RPMI8226 (cell line): ENCODE data around the gene CLDND1.

Experiments used
- DNase-seq: peaks from one replicate; pipeline ENCODE4 v3.0.0-alpha.2; 2015

Gene CLDND1

DNA sequence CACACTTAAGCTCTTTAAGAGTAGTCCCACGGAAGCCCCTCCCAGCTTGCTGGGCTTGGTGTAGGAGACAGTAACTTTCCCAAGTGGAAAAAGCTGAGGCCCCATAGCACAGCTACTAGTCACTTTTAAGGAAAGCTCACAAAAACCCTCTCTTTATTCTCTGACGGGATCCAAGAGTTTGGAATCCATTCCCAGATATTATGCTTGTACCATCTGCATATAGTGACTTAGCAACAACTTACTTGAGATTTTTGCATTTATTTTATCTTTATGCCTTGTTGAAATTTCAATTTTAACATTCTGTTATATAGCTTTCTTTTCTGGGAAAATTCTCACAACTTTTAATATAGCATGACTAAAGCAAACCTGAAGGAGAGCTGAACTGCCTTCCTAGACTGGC lies 28.5 kb upstream of the CLDND1 start:
- no peak for DNase-seq

DNA sequence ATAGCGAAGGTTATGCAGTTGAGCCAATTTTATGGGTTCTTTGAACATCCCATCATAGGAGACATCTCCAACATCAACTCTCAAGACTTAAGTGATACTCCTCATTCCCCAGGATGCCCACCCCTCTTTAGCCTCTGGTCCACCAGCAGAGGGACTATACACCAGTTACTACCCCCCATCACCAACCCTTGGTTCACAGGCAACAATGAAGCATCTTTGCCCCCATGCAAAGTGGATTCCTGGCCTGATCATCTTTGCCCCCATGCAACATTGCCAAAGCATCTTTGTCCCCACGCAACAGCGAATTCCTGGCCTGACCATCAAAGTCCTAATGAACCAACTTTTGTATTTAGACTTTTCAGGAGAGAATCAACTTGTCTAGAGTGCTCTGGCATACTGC lies 28.1 kb upstream of the CLDND1 start:
- DNase-seq: no peak

DNA sequence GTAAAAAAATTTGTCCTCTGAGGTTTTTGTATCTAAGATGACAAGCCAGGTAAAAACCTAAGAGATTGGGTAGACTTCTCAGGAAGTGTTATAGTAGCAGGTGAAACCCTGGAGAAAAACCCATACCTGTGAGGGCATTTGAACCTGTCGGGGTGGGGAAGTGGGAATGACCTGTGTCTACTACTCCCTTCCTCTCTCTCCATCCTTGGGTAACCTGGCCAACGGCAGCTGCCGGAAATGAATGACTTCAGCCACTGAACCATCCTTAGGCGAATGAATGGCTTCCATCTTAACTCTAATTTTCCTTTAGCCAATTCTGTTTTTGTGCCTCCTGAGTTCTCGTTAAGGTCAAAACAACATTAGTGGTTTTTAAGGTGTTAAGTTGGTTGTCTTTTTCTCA lies 25.8 kb upstream of the CLDND1 start:
- DNase-seq: no peak

DNA sequence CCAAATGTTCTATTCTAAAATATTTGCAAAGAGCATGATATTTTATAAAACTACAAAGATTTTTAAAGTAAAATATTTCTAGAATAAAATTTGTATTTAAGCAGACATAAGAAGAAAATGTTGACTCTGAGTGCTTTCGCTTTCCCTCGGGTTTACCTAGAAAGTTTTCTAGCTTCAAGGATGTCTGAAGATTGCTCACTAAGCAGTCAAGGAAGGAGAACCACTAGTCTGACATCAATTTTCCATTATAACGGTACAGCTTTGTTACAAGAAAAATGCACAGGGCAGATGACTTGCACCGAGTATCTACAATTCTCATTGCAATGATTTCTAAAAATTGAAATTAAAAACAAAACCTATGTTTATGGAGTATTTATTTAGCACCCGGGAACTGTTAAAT lies 23.2 kb upstream of the CLDND1 start:
- peak; percentile 32 for DNase-seq

DNA sequence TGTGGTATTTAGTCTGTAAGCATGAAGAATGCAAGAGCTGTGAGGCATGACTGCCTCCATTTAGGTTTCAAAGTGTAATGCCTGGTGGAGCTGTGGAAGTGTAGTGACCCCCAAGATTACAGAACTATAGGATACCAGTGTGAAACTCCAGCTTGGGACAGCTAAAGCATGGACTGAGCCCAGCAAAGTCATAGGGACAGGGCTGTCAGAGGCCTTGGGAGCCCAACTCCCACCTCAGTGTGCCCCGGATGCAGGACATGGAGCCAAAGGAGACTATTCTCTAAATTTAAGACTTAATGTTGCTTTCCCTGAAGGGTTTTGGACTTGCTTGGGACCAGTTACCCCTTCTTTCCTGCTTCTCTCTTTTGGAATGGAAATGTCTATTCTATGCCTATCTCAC lies 19.9 kb upstream of the CLDND1 start:
- DNase-seq: no peak

DNA sequence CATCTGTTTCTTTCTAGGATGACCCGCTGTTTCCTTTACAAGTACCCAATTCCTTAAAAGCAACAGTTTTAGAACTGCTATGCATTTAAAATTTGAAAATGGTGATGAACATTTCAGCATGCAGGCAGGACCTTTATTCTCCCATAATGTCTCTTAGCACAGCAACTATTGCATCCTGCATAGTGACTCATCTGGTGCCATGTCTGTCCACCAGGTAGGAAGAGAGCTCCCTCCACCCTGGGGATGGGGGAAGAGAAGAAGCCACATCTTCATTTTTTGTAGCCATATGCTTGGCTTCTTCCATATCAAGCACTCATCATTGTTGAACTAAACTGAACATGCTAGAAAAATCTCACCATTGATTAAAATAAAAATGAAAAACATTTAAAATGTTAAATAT lies 19.0 kb upstream of the CLDND1 start:
- DNase-seq: peak; percentile 18

DNA sequence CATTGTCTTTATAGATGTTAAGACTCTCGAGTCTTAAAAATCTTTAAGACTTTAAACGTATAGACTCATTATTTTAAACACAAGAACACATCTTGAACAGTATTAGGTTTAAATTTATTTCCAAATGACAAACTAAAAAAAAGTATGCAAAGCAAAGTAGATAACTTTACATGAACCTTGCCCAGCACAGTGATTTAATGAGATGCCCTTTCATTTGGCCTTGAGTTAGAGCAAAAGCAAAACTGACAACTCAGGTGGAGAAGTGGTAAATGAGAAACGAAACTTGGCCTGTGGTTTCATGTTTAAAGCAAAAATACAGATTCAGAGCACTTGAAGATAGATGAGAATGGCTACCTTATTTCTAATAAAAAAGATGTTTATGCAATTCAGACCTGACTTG lies 17.6 kb upstream of the CLDND1 start:
- peak; percentile 80 for DNase-seq

DNA sequence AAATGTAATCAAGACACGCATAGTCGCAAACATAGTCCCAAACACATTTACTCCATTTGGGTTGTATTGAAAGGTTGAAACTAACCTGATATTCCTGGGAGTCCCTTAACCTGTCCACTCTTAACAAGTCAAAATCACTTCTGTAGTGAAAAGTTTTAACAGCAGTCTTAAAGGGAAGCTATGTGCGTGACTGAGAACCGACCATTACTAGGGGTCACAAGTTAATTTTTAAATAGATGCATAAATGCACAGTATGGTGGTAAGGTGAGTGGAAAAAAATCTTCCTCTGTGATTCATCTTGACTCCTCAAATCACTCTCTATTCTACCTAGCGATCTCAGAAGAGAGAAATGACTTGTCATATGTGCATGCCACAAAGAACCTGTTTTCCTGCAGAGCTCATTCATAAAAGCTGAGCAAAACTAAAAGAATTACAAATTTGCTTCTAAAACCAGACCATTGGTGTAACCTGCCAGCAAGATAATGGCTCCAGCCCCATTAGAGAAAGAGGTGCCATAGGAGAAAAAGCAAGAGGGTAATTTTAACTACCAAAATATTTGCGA lies 13.8 kb upstream of the CLDND1 start:
- DNase-seq: no peak

DNA sequence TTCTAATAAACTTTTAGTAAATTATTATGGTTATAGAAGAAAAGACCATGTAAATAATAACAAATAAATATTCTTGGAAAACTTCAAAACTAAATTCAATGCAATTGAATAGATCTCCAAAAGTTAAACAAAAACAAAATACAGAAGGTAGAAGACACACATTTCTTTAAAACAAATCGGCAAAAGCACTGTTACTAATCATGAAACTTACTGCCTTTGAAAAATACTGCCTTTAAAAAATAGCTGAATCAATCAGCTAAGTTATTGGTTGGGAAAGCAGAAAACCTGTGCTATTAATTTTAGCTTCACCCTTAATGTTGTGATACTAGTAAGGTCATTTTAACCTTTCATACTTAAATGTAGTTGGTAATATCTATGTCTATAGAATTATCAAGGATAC lies 12.0 kb upstream of the CLDND1 start:
- DNase-seq: no peak

DNA sequence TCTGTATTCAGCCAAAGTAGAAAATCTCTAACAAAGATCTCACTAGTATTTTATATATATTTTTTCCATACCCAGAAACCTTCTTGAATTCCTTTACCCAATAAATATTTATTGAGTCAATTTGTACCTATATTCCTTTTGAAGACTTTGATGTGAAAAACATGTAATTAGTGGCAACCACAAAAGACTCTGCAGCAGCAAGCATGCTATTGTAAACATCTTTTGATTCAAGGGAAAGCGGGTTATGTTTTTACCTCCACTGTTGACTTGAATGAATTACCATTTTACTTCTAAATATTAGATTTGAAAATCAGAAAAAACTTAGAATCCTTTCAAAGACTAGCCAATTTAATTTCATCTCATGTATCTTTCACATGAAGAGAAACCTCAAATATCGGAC lies 11.5 kb upstream of the CLDND1 start:
- DNase-seq: no peak

DNA sequence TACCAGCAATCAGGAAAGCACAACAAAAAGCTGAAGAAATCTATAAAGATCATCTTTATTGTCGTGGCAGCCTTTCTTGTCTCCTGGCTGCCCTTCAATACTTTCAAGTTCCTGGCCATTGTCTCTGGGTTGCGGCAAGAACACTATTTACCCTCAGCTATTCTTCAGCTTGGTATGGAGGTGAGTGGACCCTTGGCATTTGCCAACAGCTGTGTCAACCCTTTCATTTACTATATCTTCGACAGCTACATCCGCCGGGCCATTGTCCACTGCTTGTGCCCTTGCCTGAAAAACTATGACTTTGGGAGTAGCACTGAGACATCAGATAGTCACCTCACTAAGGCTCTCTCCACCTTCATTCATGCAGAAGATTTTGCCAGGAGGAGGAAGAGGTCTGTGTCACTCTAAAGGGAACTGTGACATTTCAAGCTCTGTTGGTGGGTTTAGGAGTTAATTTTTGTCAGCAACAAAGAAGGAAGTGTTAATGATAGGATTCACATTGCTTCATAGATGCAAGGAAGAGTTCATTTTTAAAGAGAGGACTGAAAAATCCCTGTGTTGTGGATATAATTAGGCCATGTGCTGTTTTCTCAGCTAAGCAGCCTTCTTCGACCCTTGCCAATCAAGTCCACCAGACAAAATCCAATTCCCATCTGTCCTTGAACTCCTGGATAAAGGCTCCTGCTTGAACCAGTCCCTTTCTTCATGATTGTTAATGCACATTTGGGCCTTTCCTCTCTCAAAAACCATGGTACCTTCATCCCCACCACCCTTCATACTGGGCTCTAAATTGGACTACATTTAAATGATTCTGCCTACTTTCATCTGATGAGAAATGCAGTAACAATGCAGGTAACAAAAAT lies 10.2 kb upstream of the CLDND1 start:
- DNase-seq: no peak

DNA sequence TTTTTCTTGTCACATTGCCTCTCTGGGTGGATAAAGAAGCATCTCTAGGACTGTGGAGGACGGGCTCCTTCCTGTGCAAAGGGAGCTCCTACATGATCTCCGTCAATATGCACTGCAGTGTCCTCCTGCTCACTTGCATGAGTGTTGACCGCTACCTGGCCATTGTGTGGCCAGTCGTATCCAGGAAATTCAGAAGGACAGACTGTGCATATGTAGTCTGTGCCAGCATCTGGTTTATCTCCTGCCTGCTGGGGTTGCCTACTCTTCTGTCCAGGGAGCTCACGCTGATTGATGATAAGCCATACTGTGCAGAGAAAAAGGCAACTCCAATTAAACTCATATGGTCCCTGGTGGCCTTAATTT lies 9.6 kb upstream of the CLDND1 start:
- no peak for DNase-seq

DNA sequence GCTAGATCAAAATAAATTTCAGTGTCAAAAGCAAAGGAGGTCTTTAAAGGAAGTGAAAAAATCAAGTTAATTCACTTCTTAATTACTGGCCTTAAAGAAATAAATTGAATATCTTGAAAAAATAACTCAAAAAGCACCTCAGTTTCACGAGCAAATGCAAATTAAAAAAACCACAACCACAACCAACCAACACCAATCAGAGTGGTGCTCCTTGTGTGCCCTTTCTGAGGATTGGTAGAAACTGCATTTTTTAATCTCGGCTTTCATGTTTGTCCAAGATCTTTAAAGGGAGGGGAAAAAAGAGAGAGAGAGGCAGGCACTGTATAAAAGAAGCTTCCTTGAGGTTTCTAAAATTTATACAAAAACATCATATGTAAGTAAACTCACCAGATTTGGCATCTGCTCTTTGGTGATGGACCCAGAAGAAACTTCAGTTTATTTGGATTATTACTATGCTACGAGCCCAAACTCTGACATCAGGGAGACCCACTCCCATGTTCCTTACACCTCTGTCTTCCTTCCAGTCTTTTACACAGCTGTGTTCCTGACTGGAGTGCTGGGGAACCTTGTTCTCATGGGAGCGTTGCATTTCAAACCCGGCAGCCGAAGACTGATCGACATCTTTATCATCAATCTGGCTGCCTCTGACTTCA lies 9.0 kb upstream of the CLDND1 start, which contains the start of gene GPR15:
Gene GPR15, plus strand, starts transcription at position 357 of the 653 bp plus-strand sequence. Its CDS starts 56 bp downstream, at position 413.
- DNase-seq: no peak

DNA sequence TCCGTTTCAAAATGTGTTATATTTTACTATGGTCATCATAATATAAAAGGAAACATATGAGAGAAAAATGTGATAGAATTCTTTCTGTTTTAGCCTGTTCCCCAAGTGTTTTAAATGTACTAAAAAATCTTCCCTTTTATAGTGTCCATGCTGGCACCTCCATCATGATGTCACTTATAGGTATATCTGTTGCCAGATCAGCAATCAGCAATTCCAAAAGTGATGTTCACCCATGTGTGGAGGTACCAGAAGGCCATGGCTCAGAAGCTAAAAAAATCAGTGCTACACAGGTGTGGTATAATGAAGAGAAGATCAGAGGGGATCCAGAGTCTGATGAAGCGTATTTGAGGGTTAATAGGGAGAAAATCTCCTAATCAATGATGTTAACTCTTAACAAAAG lies 8.0 kb upstream of the CLDND1 start:
- DNase-seq: no peak

DNA sequence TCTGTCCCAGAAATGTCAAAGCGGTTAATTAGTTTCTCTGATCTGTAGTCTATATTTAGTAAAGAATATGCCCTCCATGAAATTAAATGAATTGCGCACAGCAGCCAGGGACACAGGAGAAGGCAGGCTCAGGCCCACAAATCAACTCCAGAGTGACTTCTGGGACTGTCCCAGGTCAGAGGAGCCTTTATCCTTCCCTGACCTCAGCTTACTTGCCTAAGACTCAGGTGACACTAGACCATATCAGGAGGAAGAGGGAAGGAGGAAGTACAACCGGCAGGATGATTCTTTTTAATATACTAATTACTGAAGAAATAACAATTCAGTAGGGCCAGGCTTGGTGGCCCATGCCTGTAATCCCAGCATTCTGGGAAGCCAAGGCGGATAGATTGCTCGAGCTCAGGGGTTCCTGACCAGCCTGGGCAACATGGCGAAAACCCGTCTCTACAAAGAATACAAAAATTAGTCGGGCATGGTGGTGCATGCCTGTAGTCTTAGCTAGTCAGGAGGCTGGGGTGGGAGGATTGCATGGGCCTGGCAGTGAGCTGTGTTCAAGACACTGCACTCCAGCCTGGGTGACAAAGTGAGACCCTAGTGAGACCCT lies 7.3 kb upstream of the CLDND1 start:
- DNase-seq: no peak

DNA sequence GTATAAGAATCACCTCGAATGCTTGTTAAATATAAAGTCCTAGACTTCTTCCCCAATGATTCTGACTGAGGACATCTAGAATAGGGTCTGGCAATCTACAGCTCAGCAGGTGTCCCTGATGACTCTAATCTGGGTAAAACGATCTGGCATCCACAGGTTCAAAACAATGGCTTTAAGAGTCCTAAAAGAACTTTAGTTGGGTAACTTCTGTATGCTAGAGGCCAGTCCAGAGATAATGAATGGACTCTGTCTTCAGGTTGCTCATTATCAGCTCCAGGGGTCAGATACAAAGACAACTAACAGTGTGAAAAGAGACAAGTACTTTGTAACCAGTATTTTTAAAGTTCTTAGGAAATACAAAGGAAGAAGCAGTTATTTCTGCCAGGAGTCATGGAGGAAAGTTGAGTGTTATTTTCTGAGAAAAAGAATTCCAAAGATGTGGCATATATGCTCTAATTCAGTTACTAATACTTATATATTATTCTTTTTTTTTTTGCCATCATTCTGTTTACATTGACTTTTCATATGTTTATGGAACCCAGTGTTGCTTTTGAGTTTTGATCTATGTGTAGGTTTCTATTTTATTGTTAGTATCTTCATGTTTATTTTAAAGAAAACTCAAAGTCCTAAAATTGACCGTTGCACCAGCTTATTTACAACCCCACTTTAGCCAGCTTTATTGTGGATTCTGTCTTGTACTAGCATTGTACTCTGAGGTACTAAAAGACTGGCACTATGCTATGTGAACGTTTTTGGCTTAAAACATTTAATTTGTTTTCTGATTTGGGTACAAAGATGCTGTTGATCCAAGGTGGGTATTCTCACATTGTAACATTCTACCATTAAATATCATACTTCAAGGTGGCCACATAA lies 6.0 kb upstream of the CLDND1 start:
- no peak for DNase-seq

DNA sequence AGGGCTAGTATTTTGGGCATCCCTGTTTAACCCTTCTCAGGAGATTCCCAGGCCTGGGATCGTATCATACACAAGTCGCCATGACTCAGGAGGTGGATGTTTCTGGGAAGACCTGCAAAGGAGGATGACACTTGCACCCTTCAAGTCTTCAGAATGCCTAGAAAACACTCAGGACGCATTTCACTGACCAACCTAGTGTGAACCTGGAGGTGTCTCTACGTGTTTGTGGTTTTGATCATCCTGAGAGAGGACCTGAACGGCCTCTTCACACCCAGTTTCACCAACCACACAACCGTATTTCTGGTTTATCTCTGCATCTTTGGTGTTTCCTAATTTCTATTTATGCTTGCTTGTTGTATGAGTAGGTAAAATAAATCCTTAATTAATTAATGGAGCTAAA lies 2.8 kb upstream of the CLDND1 start:
- DNase-seq: no peak

DNA sequence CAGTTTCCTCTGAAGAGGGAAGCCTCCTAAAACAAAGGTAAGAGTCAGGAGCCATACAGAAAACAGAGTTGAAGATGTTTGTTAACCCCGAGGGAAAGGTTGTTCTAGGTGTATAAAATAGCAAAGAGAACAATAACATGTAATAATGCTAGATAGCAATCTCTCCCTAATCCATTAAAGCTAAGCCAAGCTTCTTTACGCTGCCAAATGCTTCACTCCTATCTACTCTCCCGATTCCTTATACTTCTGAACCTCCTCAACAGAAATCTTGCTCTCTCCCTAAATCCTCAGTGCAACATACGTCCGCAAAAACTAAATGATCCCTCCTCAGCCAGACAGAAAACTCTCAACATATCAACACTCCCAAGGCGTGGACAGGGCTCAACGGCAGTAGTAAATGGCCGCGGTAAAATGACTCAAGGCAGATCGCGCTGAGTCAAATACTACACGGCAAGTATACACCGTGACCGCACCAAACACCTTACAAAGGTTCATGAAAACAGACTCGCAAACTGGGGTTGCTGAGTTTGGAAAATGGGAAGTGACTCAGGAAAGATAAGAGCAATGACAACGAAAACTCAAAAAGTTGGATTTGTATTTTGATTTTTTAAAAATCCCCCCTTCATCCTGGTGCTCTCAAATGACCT lies 682 bp downstream of the CLDND1 start:
- peak; percentile 72 for DNase-seq

DNA sequence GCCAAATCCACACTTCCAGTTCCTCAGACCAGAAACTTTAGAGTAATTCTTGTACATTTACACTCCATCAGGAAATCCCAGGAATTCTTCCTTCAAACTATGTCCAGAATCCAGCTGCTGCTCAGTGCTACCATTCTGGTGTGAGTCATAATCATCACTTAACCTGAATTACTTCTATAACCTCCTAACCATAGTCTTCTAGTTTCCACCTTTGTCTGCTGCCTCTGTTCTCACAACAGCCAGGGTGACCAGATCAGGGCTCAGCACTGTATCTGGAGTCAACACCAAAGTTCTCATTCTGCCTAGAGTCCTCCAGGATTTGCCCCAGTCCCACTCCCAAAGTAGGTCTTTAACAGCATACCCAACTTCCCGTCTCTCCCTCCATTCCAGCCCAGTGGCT lies 3.4 kb downstream of the CLDND1 start:
- no peak for DNase-seq

DNA sequence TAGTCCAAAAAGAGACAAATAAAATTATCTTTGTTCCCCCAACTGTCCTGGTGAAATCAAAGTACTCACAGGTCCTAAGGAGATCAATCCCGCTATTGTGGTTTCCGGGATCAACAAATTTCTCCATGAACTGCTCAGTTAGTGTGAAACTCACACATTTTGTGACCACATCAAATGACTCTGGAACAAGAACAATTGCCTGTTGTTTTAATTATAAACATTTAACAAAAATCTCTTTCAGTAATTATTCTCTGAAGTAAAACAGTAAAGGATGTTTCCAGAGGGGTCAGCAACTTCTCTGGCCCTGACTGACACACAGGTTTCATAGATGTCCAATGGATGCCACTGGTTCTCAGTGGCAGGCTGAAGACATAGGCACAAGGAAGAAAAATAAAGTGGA lies 3.9 kb downstream of the CLDND1 start:
- DNase-seq: no peak

DNA sequence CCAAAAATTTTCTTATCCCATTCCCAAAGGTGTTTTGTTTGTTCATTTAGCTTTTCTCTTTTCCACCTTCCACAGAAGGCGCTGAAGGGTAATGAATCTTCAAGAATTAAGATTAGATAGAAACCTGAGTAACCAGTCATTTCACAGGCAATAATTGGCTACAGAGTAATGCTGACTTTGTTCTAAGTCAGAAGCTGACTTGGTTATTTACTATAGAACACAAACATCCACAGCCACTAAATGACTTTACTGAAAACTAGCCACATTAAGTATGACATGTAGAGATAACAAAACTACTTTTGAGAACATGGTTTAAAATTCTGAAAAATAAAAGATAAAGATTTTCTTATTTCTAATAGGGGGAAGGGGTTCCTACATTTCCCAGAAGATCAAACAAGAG lies 7.8 kb downstream of the CLDND1 start:
- no peak for DNase-seq

DNA sequence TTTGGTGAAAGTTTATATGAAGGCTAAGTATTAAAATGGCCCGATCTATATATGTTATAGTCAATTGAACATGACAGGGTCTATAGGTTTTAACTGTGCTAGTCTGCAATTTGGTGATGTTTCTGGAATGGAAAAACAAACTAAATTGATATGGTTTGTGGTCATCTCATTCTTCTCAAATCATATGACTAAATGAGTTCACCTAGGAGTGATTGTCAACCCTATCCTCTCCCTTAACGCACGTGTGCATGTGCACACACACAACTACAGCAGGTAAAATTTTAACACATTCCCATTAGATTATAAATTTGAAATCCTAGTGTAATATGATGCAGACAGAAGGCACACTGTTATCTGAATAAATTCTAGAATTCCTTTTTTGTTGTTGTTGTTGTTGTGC lies 9.0 kb downstream of the CLDND1 start:
- no peak for DNase-seq
